LNCAP (cell line): Measurements from ENCODE around the gene SNX18.
A peak's percentile ranks its signal among the peaks of the same experiment; 100 is the strongest.

ENCODE experiments used
- CTCF ChIP-seq: fragments of 450-650 bp; IDR thresholded peaks from 2 replicates; pipeline ENCODE4 v1.5.1; 2017; ENCODE audit warnings: mild to moderate bottlenecking

SNX18 gene

GRCh38 chr5:54537725-54538124 is 20.2 kb downstream of the SNX18 start:
- TF ChIP-seq CTCF = no peak

GRCh38 chr5:54538156-54538555 is 20.6 kb downstream of the SNX18 start:
- no peak for TF ChIP-seq CTCF

GRCh38 chr5:54539001-54539400 is 21.4 kb downstream of the SNX18 start:
- TF ChIP-seq CTCF = no peak

- no peak for TF ChIP-seq CTCF
Observed at GRCh38 chr5:54540286-54540685, 22.7 kb downstream of the SNX18 start.

- TF ChIP-seq CTCF = no peak
Observed at GRCh38 chr5:54541823-54542783, 24.5 kb downstream of the SNX18 start.

- no peak for TF ChIP-seq CTCF
Observed at GRCh38 chr5:54544044-54544443, 26.5 kb downstream of the SNX18 start.

- peak; percentile 18; the same call in 1 of the 2 replicates for TF ChIP-seq CTCF
Observed at GRCh38 chr5:54545796-54546195, 28.2 kb downstream of the SNX18 start.
